Measurements from ENCODE around the gene ATIC. TPM values are rescaled to one million over a fixed set of nuclear protein-coding genes. Genes with fewer than 3 reads are reported as not detected.

The ATIC gene
- total and polyA plus RNA-seq, 2 donors (not counting 1 experiment from before 2014, with no cell fraction given): 40.3 to 92.7 TPM

DNA sequence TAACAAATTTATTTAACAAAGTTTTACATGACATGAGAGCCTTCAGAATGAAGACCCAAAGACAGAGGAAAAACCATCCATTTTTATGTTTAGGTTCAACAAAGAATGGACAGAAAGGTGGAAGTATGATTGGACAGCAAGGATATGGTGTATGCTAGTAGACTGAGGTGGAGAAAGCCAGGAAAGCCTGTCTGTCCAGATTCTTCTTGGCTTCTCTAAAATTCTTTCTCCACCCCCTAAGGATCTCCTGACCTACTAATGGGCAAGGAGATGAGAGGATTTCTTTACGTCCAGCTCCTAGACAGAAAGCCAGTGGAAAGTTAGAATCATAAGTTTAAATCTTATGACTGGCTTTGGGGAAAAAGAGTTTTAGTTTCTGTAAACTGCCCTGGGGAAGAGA is 3.0 kb downstream of the ATIC start:
- Histone ChIP-seq H4K20me1 (ENCODE audit: control insufficient read depth, extremely low read depth, insufficient read depth, low read length) (no peaks in the 10 kb centered on the region), H3K4me1 (ENCODE audit: control insufficient read depth, extremely low read depth, insufficient read depth, low read length) (peaks cover 5% of the 10 kb centered on the region), H3K27me3 (ENCODE audit: control insufficient read depth, insufficient read depth, low read length) (no peaks in the 10 kb centered on the region), H3K79me2 (ENCODE audit: control insufficient read depth, insufficient read depth, low read length) (peaks cover 4% of the 10 kb centered on the region), H3K4me3 (replicated peaks in 1 of 4; ENCODE audit: control extremely low read depth in 1 of 4, insufficient read depth in 1 of 4, low read depth in 3 of 4, low read length in 4 of 4) (no peak overlapping the region), H2AFZ (ENCODE audit: low read length) (no peak overlapping the region), H3K4me2 (ENCODE audit: extremely low read depth, insufficient read depth, low read length) (no peak overlapping the region), H3K36me3 (ENCODE audit: control insufficient read depth, insufficient read depth, low read length) (no peaks in the 10 kb centered on the region), H3K9me3 (ENCODE audit: control insufficient read depth, insufficient read depth, low read depth, low read length) (no peaks in the 10 kb centered on the region), H3K9ac (ENCODE audit: insufficient read depth, low read length) (no peak overlapping the region), H3K27ac (ENCODE audit: insufficient read depth, low read length) (no peak overlapping the region)
- DNase-seq (ENCODE audit: low read depth in 2 of 2): no peak
- TF ChIP-seq EZH2 (IDR thresholded peaks at IDR 0.05; ENCODE audit: low read length, missing control alignments): no peak
- TF ChIP-seq, protein P1, sequence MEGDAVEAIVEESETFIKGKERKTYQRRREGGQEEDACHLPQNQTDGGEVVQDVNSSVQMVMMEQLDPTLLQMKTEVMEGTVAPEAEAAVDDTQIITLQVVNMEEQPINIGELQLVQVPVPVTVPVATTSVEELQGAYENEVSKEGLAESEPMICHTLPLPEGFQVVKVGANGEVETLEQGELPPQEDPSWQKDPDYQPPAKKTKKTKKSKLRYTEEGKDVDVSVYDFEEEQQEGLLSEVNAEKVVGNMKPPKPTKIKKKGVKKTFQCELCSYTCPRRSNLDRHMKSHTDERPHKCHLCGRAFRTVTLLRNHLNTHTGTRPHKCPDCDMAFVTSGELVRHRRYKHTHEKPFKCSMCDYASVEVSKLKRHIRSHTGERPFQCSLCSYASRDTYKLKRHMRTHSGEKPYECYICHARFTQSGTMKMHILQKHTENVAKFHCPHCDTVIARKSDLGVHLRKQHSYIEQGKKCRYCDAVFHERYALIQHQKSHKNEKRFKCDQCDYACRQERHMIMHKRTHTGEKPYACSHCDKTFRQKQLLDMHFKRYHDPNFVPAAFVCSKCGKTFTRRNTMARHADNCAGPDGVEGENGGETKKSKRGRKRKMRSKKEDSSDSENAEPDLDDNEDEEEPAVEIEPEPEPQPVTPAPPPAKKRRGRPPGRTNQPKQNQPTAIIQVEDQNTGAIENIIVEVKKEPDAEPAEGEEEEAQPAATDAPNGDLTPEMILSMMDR (conservative IDR thresholded peaks at IDR 0.05 in 1 of 2, IDR thresholded peaks at IDR 0.05 in 1 of 2; ENCODE audit: low read depth in 1 of 2, low read length in 2 of 2): no peak

DNA sequence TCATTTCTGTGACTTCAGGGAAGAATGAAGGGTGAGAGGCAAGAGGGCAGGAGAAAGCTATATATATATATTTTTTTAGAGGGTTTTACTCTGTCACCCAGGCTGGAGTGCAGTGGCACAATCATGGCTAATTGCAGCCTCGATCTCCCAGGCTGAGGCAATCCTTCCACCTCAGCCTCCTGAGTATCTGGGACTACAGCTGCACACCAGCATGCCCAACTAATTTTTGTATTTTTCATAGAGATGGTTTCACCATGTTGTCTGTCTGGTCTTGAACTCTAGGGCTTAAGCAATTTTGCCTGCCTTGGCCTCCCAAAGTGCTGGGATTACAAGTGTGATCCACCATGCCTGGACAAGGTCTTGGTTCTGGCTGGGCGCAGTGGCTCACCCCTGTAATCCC is 3.4 kb downstream of the ATIC start:
- no peak for DNase-seq (ENCODE audit: low read depth in 2 of 2)
- Histone ChIP-seq H3K9me3 (ENCODE audit: control insufficient read depth, insufficient read depth, low read depth, low read length) (no peaks in the 10 kb centered on the region), H3K4me1 (ENCODE audit: control insufficient read depth, extremely low read depth, insufficient read depth, low read length) (peaks cover 5% of the 10 kb centered on the region), H3K9ac (ENCODE audit: insufficient read depth, low read length) (no peak overlapping the region), H4K20me1 (ENCODE audit: control insufficient read depth, extremely low read depth, insufficient read depth, low read length) (no peaks in the 10 kb centered on the region), H2AFZ (ENCODE audit: low read length) (no peak overlapping the region), H3K36me3 (ENCODE audit: control insufficient read depth, insufficient read depth, low read length) (no peaks in the 10 kb centered on the region), H3K79me2 (ENCODE audit: control insufficient read depth, insufficient read depth, low read length) (peaks cover 4% of the 10 kb centered on the region), H3K27me3 (ENCODE audit: control insufficient read depth, insufficient read depth, low read length) (no peaks in the 10 kb centered on the region), H3K4me2 (ENCODE audit: extremely low read depth, insufficient read depth, low read length) (no peak overlapping the region), H3K27ac (ENCODE audit: insufficient read depth, low read length) (no peak overlapping the region), H3K4me3 (replicated peaks in 1 of 4; ENCODE audit: control extremely low read depth in 1 of 4, insufficient read depth in 1 of 4, low read depth in 3 of 4, low read length in 4 of 4) (no peak overlapping the region)
- TF ChIP-seq, protein P1 (conservative IDR thresholded peaks at IDR 0.05 in 1 of 2, IDR thresholded peaks at IDR 0.05 in 1 of 2; ENCODE audit: low read depth in 1 of 2, low read length in 2 of 2): no peak
- TF ChIP-seq EZH2 (IDR thresholded peaks at IDR 0.05; ENCODE audit: low read length, missing control alignments): no peak

DNA sequence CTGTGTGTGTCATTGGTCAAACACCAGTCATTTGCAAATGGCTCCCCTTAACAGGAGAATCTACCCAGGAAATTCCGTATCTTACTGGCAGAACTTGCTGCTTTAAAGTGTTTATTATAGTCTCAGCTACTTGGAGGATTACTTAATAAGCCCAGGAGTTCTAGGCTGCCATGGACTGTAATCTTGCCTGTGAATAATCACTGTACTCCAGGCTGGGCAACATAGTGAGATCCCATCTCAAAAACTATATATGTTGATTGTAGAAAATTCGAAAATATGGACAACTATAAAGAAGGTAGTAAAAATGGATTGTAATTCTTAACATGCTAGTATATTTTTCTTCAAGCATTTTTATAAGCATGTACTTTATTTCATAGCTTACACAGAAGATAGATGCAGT is 4.5 kb downstream of the ATIC start:
- H3K4me1 ChIP-seq (ENCODE audit: control insufficient read depth, extremely low read depth, insufficient read depth, low read length): peaks cover 5% of the 10 kb centered on the region
- H3K4me2 ChIP-seq (ENCODE audit: extremely low read depth, insufficient read depth, low read length): no peak overlapping the region
- no peaks in the 10 kb centered on the region for H4K20me1 ChIP-seq (ENCODE audit: control insufficient read depth, extremely low read depth, insufficient read depth, low read length)
- no peaks in the 10 kb centered on the region for H3K9me3 ChIP-seq (ENCODE audit: control insufficient read depth, insufficient read depth, low read depth, low read length)
- H3K79me2 ChIP-seq (ENCODE audit: control insufficient read depth, insufficient read depth, low read length): peaks cover 4% of the 10 kb centered on the region
- no peaks in the 10 kb centered on the region for H3K27me3 ChIP-seq (ENCODE audit: control insufficient read depth, insufficient read depth, low read length)
- no peak overlapping the region for H2AFZ ChIP-seq (ENCODE audit: low read length)
- peaks cover 2% of the 10 kb centered on the region for H3K36me3 ChIP-seq (ENCODE audit: control insufficient read depth, insufficient read depth, low read length)
- no peak overlapping the region for H3K27ac ChIP-seq (ENCODE audit: insufficient read depth, low read length)
- no peak overlapping the region for H3K4me3 ChIP-seq (replicated peaks in 1 of 4; ENCODE audit: control extremely low read depth in 1 of 4, insufficient read depth in 1 of 4, low read depth in 3 of 4, low read length in 4 of 4)
- DNase-seq (ENCODE audit: low read depth in 2 of 2): no peak
- TF ChIP-seq, protein P1 (conservative IDR thresholded peaks at IDR 0.05 in 1 of 2, IDR thresholded peaks at IDR 0.05 in 1 of 2; ENCODE audit: low read depth in 1 of 2, low read length in 2 of 2): no peak
- TF ChIP-seq EZH2 (IDR thresholded peaks at IDR 0.05; ENCODE audit: low read length, missing control alignments): no peak
- no peak overlapping the region for H3K9ac ChIP-seq (ENCODE audit: insufficient read depth, low read length)
